Peyer's patch (tissue), 4 donors: ENCODE data around the gene GPR161. TPM values are rescaled to one million over a fixed set of nuclear protein-coding genes. Genes with fewer than 3 reads are reported as not detected.
A peak's percentile ranks its signal among the peaks of the same experiment; 100 is the strongest.

Experiments
- DNase-seq, 3 donors: peaks; one replicate each; pipeline ENCODE4 v3.0.0-alpha.2; 2017 to 2019
- H3K27ac ChIP-seq, 4 donors: fragments of 200-600 bp; sonication (generic); one replicate each; pipeline ENCODE4 v1.5.1; 2016 to 2019
- H3K27me3 ChIP-seq, 2 donors: fragments of 200-600 bp; sonication (generic); one replicate each; pipeline ENCODE4 v1.5.1; 2019
- H3K36me3 ChIP-seq, 3 donors: fragments of 200-600 bp; sonication (generic); one replicate each; pipeline ENCODE4 v1.5.1; 2016 to 2019
- H3K4me1 ChIP-seq, 4 donors: fragments of 200-600 bp; sonication (generic); one replicate each; pipeline ENCODE4 v1.5.1; 2016 to 2019
- H3K4me3 ChIP-seq, 4 donors: fragments of 200-600 bp; sonication (generic); 1 replicate in 3 of 4; 2 replicates in 1 of 4; pipeline ENCODE4 v1.5.1; 2016 to 2019; ENCODE audit warnings: mild to moderate bottlenecking in 1 of 4
- H3K9me3 ChIP-seq, 4 donors: fragments of 200-600 bp; sonication (generic); one replicate each; pipeline ENCODE4 v1.5.1; 2016 to 2019; ENCODE audit warnings: mild to moderate bottlenecking in 1 of 4
- POLR2A ChIP-seq, 2 donors: fragments of 450-650 bp; IDR thresholded peaks; one replicate each; pipeline ENCODE4 v1.5.1; 2017; ENCODE audit warnings: antibody characterized with exemption in 2 of 2, mild to moderate bottlenecking in 2 of 2, moderate library complexity in 2 of 2
- total RNA-seq, 4 donors: library from RNA; depleted of rRNA; stranded (reverse); fragments of >200 nt; gene quantifications; one replicate each; pipeline ENCODE4 v1.1.0, GENCODE V29; 2016
- TF ChIP-seq, protein P1 (sequence below), 6 experiments: fragments of 450-650 bp in 4 of 6; fragments of 200-600 bp in 2 of 6; sonication (generic) in 1 of 6; IDR thresholded peaks; one replicate each; pipeline ENCODE4 v1.5.1; 2017 to 2019; ENCODE audit warnings: antibody characterized with exemption in 6 of 6, mild to moderate bottlenecking in 3 of 6, moderate library complexity in 1 of 6

The GPR161 gene
- total RNA-seq, 4 donors from 2014 or later = 0.35 to 2.3 (median 1.8) TPM

DNA sequence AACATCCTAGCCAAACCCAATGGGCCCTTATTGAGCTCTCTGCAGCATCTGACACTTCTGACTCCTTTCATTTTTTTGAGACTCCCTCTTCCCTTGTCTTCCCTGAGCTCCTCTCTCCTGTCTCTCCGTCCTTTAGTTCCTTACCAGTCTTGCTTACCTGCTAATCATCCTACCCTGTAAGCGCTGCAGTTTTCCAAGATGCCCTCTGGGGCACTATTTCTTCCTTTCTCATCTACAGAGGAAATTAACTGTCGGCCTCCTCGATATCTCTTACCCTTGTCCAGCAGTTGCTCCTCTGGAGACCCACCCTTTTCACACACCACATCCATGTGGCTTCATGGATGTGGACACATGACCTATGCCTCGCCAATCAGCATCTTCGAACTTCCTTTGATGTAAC lies 6.8 kb downstream of the GPR161 start:
- Histone ChIP-seq H3K27ac (no peak overlapping the region), H3K27me3 (no peaks in the 10 kb centered on the region), H3K4me3 (no peak overlapping the region), H3K36me3 (no peaks in the 10 kb centered on the region), H3K9me3 (peaks cover 0 to 5% (median 0%) of the 10 kb centered on the region in 4 donors), H3K4me1 (peaks cover 0 to 3% (median 0%) of the 10 kb centered on the region in 4 donors)
- no peak for DNase-seq
- no peak for TF ChIP-seq POLR2A (IDR thresholded peaks at IDR 0.05)
- TF ChIP-seq, protein P1, sequence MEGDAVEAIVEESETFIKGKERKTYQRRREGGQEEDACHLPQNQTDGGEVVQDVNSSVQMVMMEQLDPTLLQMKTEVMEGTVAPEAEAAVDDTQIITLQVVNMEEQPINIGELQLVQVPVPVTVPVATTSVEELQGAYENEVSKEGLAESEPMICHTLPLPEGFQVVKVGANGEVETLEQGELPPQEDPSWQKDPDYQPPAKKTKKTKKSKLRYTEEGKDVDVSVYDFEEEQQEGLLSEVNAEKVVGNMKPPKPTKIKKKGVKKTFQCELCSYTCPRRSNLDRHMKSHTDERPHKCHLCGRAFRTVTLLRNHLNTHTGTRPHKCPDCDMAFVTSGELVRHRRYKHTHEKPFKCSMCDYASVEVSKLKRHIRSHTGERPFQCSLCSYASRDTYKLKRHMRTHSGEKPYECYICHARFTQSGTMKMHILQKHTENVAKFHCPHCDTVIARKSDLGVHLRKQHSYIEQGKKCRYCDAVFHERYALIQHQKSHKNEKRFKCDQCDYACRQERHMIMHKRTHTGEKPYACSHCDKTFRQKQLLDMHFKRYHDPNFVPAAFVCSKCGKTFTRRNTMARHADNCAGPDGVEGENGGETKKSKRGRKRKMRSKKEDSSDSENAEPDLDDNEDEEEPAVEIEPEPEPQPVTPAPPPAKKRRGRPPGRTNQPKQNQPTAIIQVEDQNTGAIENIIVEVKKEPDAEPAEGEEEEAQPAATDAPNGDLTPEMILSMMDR (IDR thresholded peaks at IDR 0.05) = no peak

DNA sequence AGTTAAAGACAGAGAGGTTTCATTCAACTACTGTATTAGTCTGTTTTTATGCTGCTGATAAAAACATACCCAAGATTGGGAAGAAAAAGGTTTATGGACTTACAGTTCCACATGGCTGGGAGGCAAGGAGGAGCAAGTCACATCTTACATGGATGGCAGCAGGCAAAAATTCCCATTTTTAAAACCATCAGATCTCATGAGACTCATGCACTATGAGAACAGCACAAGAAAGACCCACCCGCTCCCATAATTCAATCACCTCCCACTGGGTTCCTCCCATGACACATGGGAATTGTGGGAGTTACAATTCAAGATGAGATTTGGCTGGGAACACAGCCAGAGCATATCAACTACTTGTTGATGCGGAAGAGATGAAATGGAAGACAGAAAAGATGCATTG lies 9.2 kb downstream of the GPR161 start:
- no peaks in the 10 kb centered on the region for H3K36me3 ChIP-seq
- DNase-seq = no peak
- no peaks in the 10 kb centered on the region for H3K4me1 ChIP-seq
- peaks cover 0 to 5% (median 0%) of the 10 kb centered on the region in 4 donors for H3K9me3 ChIP-seq
- no peak overlapping the region for H3K27ac ChIP-seq
- TF ChIP-seq, protein P1 (IDR thresholded peaks at IDR 0.05) = no peak
- TF ChIP-seq POLR2A (IDR thresholded peaks at IDR 0.05) = no peak
- H3K27me3 ChIP-seq = no peaks in the 10 kb centered on the region
- no peak overlapping the region for H3K4me3 ChIP-seq

DNA sequence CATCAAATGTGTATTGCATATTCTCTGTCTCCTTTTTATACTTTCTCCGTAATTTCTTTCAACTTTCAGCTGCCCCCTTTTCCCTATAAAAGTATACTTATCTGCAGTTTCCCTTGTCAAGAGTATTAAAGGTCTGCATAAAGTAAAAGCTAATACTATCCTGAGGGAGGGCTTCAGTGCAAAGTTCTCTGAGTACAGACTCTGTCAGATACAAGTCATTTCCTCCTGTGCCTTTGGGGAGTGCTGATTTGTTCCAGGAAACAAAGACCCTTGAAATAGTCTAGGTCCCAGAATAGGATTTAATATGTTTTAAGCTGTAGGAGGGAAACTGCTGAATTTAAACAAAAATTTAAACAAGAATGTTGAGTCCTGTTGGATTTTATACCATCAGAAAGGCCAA lies 11.7 kb downstream of the GPR161 start:
- no peak for TF ChIP-seq POLR2A (IDR thresholded peaks at IDR 0.05)
- TF ChIP-seq, protein P1 (IDR thresholded peaks at IDR 0.05) = no peak
- Histone ChIP-seq H3K4me3 (no peak overlapping the region), H3K27ac (no peak overlapping the region)

DNA sequence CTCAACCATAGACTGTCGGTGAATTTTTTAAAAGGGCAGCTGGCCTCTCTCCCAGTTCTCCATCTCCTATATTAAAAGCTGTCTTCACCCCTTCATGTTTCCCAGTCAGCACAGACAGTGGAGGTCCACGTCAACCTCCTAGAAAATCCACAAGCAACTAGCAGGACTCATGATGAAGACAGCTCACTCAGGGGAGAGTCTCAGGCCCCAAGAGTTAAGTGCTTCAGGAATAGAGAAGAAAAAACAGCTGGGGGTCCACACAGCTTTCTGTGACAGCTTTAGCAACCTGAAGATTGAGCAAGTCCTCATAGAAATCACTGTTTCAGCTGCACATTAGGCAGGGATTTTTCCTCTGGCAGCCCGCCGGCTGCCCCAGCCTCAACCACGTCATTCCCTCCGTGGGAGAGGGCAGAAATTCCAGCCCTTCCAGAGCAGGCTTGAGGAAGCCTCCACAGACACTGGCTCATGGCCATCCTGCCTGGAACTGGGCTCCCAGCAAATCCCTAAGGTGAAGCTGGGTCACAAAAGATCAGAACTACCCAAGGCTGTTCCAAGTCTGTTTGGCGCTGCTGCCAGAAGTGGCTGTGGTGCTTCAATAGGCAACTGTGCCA lies 15.2 kb downstream of the GPR161 start:
- Histone ChIP-seq H3K9me3 (no peaks in the 10 kb centered on the region), H3K27me3 (no peaks in the 10 kb centered on the region), H3K36me3 (no peaks in the 10 kb centered on the region), H3K27ac (peak overlapping the region in 1 of 4 donors; percentile 23), H3K4me1 (no peaks in the 10 kb centered on the region), H3K4me3 (no peak overlapping the region)
- TF ChIP-seq POLR2A (IDR thresholded peaks at IDR 0.05) = no peak
- TF ChIP-seq, protein P1 (IDR thresholded peaks at IDR 0.05) = no peak
- peak in 1 of 3 donors; percentile 58 for DNase-seq

More for the DNA sequence above, 11.7 kb downstream of the GPR161 start:
- H3K36me3 ChIP-seq = no peaks in the 10 kb centered on the region
- no peak for DNase-seq
- H3K4me1 ChIP-seq = no peaks in the 10 kb centered on the region
- no peaks in the 10 kb centered on the region for H3K27me3 ChIP-seq
- H3K9me3 ChIP-seq = peaks cover 0 to 5% (median 0%) of the 10 kb centered on the region in 4 donors

DNA sequence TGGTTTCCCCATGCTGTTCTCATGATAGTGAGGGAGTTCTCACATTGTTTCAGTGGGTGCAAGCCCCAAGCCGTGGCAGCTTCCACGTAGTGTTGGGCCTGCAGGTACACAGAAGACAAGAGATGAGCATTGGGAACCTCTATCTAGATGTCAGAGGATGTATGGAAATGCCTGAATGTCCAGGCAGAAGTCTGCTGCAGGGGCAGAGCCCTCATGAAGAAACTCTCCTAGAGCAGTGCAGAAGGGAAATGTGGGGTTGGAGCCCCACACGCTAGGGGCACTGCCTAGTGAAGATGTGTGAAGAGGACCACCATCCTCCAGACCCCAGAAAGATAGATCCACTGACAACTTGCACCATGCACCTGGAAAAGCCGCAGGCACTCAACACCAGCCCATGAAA lies 17.0 kb downstream of the GPR161 start:
- no peak overlapping the region for H3K4me3 ChIP-seq
- H3K4me1 ChIP-seq = no peaks in the 10 kb centered on the region
- no peaks in the 10 kb centered on the region for H3K9me3 ChIP-seq
- DNase-seq = no peak
- no peak overlapping the region for H3K27ac ChIP-seq
- no peak for TF ChIP-seq POLR2A (IDR thresholded peaks at IDR 0.05)
- TF ChIP-seq, protein P1 (IDR thresholded peaks at IDR 0.05) = no peak
- no peaks in the 10 kb centered on the region for H3K27me3 ChIP-seq
- no peaks in the 10 kb centered on the region for H3K36me3 ChIP-seq
